Measurements from ENCODE around the gene DRICH1.

DNA sequence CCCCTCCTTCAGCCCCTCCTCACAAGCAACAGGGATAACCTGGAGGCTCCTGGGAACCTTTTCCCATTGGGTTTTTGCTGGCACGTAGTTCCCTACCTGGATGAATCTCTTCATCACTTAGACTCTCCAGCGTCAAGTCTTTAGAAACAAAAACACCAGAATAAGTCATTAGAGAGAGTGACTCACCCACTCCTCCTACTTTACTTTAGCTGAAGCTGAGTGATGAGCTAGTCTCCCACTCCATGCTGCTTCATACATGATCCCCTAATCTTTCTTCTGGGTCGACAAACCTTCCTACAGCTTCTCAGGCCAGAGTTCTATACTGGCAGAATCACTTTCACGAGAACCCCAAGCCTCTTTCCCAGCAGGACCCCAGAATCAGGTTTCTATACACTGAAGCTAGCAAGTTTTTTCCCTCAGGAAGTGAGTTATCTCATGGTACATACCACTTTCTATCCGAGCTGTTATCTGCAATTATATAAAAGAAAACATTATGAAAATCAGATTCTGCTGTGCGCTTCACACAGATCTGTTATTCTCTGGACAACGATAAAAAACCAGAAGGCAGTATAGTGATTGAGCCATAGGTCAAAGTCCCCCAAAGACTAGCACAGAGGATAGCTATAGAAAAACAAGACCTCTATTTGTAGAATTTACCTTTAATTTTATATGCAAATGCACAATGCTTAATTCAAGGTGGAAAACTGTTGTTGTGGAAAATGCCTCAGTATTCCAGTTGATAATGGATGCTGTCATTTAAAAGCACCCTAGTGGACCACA lies 18.7 kb downstream of the DRICH1 start:
- TF ChIP-seq, protein P1, sequence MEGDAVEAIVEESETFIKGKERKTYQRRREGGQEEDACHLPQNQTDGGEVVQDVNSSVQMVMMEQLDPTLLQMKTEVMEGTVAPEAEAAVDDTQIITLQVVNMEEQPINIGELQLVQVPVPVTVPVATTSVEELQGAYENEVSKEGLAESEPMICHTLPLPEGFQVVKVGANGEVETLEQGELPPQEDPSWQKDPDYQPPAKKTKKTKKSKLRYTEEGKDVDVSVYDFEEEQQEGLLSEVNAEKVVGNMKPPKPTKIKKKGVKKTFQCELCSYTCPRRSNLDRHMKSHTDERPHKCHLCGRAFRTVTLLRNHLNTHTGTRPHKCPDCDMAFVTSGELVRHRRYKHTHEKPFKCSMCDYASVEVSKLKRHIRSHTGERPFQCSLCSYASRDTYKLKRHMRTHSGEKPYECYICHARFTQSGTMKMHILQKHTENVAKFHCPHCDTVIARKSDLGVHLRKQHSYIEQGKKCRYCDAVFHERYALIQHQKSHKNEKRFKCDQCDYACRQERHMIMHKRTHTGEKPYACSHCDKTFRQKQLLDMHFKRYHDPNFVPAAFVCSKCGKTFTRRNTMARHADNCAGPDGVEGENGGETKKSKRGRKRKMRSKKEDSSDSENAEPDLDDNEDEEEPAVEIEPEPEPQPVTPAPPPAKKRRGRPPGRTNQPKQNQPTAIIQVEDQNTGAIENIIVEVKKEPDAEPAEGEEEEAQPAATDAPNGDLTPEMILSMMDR (IDR thresholded peaks at IDR 0.05; ENCODE audit: low read depth, low read length, missing input control), result no peak
- no peak for TF ChIP-seq REST (IDR thresholded peaks at IDR 0.05)
- TF ChIP-seq ATF3 (IDR thresholded peaks at IDR 0.05), result no peak
- TF ChIP-seq FOXA1 (IDR thresholded peaks at IDR 0.05), result no peak
- no peak for TF ChIP-seq YY1 (IDR thresholded peaks at IDR 0.05)
- TF ChIP-seq RAD21 (IDR thresholded peaks at IDR 0.05), result no peak
- TF ChIP-seq TAF1 (conservative IDR thresholded peaks at IDR 0.05), result no peak
- no peak for TF ChIP-seq RXRA (IDR thresholded peaks at IDR 0.05)
